Measurements from ENCODE around the gene AFG3L2. TPM values are rescaled to one million over a fixed set of nuclear protein-coding genes. Genes with fewer than 3 reads are reported as not detected.
"Not testable (repeated sequence)": the region's sequence is repeated elsewhere in the genome, so short reads cannot be mapped to it uniquely, and the experiment has no call there.

AFG3L2 gene
- 52.1 TPM for total RNA-seq

GRCh38 chr18:12376754-12377555 is at the start of gene AFG3L2:
Gene AFG3L2 (minus strand): TSS chr18:12377227. CDS start chr18:12377082, 145 bp downstream.
- Histone ChIP-seq H3K4me1 (ENCODE audit: insufficient read depth, low read length) (peaks cover 39% of the 10 kb centered on the region), H3K9me3 (ENCODE audit: low read depth, low read length) (no peaks in the 10 kb centered on the region), H3K4me3 (ENCODE audit: low read length) (peak within 1 kb of the TSS; percentile 82), H3K27me3 (ENCODE audit: insufficient read depth, low read length) (no peaks in the 10 kb centered on the region)

- Histone ChIP-seq H3K9me3 (ENCODE audit: low read depth, low read length) (no peaks in the 10 kb centered on the region), H3K4me3 (ENCODE audit: low read length) (no peak overlapping the region), H3K27me3 (ENCODE audit: insufficient read depth, low read length) (no peaks in the 10 kb centered on the region), H3K4me1 (ENCODE audit: insufficient read depth, low read length) (peaks cover 13% of the 10 kb centered on the region)
Observed at GRCh38 chr18:12424252-12424651, 47.2 kb upstream of the AFG3L2 start.

GRCh38 chr18:12423820-12424219 is 46.8 kb upstream of the AFG3L2 start:
- no peaks in the 10 kb centered on the region for H3K27me3 ChIP-seq (ENCODE audit: insufficient read depth, low read length)
- H3K4me3 ChIP-seq (ENCODE audit: low read length) = no peak overlapping the region
- H3K4me1 ChIP-seq (ENCODE audit: insufficient read depth, low read length) = peaks cover 13% of the 10 kb centered on the region
- H3K9me3 ChIP-seq (ENCODE audit: low read depth, low read length) = no peaks in the 10 kb centered on the region

- Histone ChIP-seq H3K27me3 (ENCODE audit: insufficient read depth, low read length) (no peaks in the 10 kb centered on the region), H3K9me3 (ENCODE audit: low read depth, low read length) (no peaks in the 10 kb centered on the region), H3K4me1 (ENCODE audit: insufficient read depth, low read length) (peaks cover 13% of the 10 kb centered on the region), H3K4me3 (ENCODE audit: low read length) (no peak overlapping the region)
Observed at GRCh38 chr18:12423393-12423792, 46.4 kb upstream of the AFG3L2 start.

GRCh38 chr18:12422936-12423335 is 45.9 kb upstream of the AFG3L2 start:
- Histone ChIP-seq H3K27me3 (ENCODE audit: insufficient read depth, low read length) (no peaks in the 10 kb centered on the region), H3K9me3 (ENCODE audit: low read depth, low read length) (no peaks in the 10 kb centered on the region), H3K4me1 (ENCODE audit: insufficient read depth, low read length) (peaks cover 13% of the 10 kb centered on the region), H3K4me3 (ENCODE audit: low read length) (no peak overlapping the region)

- Histone ChIP-seq H3K9me3 (ENCODE audit: low read depth, low read length) (no peaks in the 10 kb centered on the region), H3K27me3 (ENCODE audit: insufficient read depth, low read length) (no peaks in the 10 kb centered on the region), H3K4me3 (ENCODE audit: low read length) (no peak overlapping the region), H3K4me1 (ENCODE audit: insufficient read depth, low read length) (peaks cover 13% of the 10 kb centered on the region)
Observed at GRCh38 chr18:12421732-12422131, 44.7 kb upstream of the AFG3L2 start.

DNA sequence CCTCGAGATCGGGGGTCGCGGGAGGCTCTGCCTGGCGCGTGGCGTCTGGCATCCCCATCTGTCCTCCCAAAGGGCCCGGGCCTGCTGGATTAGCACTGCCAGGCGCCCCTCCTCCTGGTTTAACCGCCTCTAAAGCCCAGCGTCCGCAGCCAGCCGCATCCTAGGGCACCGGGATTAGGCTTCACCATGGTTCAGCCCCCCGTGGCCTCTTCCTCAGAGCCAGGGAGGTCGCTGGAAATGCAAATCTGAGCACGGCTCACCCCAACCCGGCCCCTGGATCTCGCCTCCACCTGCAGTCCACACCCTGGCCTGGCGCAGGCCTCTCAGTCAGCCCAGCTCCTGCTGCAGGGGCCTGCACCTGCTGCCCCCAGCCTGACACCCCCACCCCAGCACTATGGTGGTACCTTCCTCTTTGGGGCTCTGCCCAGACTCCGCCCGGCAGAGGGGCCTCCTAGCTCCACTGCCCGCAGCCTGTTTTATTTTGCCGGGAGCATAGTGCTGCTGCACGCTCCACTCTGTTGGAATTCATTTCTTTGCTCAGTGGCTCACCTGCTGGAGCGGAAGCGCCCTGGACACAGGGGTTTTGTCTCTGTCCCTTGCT is 43.9 kb upstream of the AFG3L2 start:
- Histone ChIP-seq H3K4me1 (ENCODE audit: insufficient read depth, low read length) (peaks cover 13% of the 10 kb centered on the region), H3K4me3 (ENCODE audit: low read length) (no peak overlapping the region)

GRCh38 chr18:12417687-12418086 is 40.7 kb upstream of the AFG3L2 start:
- H3K4me1 ChIP-seq (ENCODE audit: insufficient read depth, low read length) = peaks cover 13% of the 10 kb centered on the region
- no peaks in the 10 kb centered on the region for H3K27me3 ChIP-seq (ENCODE audit: insufficient read depth, low read length)
- H3K9me3 ChIP-seq (ENCODE audit: low read depth, low read length) = no peaks in the 10 kb centered on the region
- H3K4me3 ChIP-seq (ENCODE audit: low read length) = no peak overlapping the region

More for the DNA sequence above, 43.9 kb upstream of the AFG3L2 start:
- Histone ChIP-seq H3K27me3 (ENCODE audit: insufficient read depth, low read length) (no peaks in the 10 kb centered on the region), H3K9me3 (ENCODE audit: low read depth, low read length) (no peaks in the 10 kb centered on the region)

- H3K4me1 ChIP-seq (ENCODE audit: insufficient read depth, low read length) = peaks cover 13% of the 10 kb centered on the region
- H3K9me3 ChIP-seq (ENCODE audit: low read depth, low read length) = no peaks in the 10 kb centered on the region
- no peaks in the 10 kb centered on the region for H3K27me3 ChIP-seq (ENCODE audit: insufficient read depth, low read length)
- no peak overlapping the region for H3K4me3 ChIP-seq (ENCODE audit: low read length)
Observed at GRCh38 chr18:12416098-12416729, 39.2 kb upstream of the AFG3L2 start.

DNA sequence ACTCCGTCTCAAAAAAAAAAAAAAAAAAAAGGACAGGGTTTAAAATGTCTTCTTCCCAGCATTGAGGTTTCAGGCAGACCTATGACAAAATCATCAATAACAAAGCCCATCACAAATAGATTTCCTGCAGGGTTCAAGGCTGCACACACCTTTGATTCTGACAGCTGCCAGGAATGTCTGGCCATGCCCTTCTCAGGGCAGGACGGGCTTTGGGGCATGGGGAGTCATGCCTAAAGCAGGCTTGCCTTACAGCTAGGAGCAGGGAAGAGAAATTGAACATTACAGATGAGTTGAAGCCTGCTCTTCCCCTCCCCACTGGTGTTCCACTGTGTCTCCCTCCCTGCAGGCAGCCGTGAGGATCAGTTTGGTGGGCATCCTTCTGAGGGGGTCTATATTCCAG is 34.4 kb upstream of the AFG3L2 start:
- Histone ChIP-seq H3K4me3 (ENCODE audit: low read length) (no peak overlapping the region), H3K27me3 (ENCODE audit: insufficient read depth, low read length) (peaks cover 6% of the 10 kb centered on the region), H3K4me1 (ENCODE audit: insufficient read depth, low read length) (peaks cover 16% of the 10 kb centered on the region), H3K9me3 (ENCODE audit: low read depth, low read length) (no peaks in the 10 kb centered on the region)

DNA sequence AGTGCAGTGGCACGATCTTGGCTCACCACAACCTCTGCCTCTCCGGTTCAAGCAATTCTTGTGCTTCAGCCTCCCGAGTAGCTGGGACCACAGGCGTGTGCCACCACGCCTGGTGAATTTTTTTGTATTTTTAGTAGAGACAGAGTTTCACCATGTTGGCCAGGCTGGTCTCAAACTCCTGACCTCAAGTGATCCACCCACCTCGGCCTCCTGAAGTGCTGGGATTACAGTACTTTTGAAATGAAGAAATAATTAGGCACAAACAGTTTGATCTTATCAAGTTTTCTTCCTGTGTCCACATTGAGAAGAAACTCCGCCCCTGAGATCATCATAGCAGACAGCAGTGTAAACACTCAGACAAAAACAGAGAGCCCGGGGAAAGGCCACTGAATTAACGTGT is 33.7 kb upstream of the AFG3L2 start:
- H3K9me3 ChIP-seq (ENCODE audit: low read depth, low read length); H3K4me3 ChIP-seq (ENCODE audit: low read length): not testable (repeated sequence)
- Histone ChIP-seq H3K27me3 (ENCODE audit: insufficient read depth, low read length) (peaks cover 12% of the 10 kb centered on the region), H3K4me1 (ENCODE audit: insufficient read depth, low read length) (peaks cover 17% of the 10 kb centered on the region)

DNA sequence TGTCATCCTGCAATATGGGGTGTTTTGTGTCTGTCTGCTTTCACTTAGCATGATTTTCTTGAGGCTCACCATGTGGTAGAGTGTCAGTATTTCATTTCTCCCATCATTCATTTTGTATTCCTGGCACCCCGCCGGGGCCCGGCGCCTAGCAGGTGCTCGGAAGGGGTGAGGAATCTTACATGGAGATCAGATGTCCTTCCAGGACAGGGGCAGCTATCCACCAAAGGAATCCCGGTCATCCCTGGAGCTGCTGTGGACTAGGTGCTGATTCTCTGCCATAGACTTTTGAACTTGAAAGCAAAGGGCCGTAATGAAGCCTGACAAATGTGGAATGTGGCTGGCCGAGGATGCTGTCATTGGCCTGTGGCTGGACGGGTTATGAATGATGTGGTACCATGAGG is 33.1 kb upstream of the AFG3L2 start:
- no peaks in the 10 kb centered on the region for H3K9me3 ChIP-seq (ENCODE audit: low read depth, low read length)
- peaks cover 17% of the 10 kb centered on the region for H3K4me1 ChIP-seq (ENCODE audit: insufficient read depth, low read length)
- H3K27me3 ChIP-seq (ENCODE audit: insufficient read depth, low read length) = peaks cover 15% of the 10 kb centered on the region
- no peak overlapping the region for H3K4me3 ChIP-seq (ENCODE audit: low read length)

DNA sequence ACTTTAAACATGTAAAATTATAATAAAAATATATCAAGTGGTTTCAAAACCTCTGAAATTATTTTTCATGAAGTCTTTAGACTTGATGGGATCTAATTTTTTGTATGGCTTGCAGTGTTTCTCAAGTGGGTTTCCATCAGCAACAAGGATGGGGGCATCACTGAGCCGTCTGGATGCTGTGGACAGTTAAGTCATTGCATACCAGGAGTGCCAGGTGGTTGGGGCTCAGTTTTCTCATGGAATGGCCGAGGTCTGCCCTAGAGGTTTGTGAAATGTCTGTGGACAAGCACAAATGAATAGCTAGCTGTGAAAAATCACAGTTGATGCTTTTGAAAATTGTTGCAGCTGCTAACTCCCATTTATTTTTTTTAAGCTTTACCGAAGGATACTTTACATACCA is 32.4 kb upstream of the AFG3L2 start:
- H3K27me3 ChIP-seq (ENCODE audit: insufficient read depth, low read length) = peaks cover 18% of the 10 kb centered on the region
- H3K4me3 ChIP-seq (ENCODE audit: low read length) = no peak overlapping the region
- no peaks in the 10 kb centered on the region for H3K9me3 ChIP-seq (ENCODE audit: low read depth, low read length)
- H3K4me1 ChIP-seq (ENCODE audit: insufficient read depth, low read length) = peaks cover 17% of the 10 kb centered on the region

DNA sequence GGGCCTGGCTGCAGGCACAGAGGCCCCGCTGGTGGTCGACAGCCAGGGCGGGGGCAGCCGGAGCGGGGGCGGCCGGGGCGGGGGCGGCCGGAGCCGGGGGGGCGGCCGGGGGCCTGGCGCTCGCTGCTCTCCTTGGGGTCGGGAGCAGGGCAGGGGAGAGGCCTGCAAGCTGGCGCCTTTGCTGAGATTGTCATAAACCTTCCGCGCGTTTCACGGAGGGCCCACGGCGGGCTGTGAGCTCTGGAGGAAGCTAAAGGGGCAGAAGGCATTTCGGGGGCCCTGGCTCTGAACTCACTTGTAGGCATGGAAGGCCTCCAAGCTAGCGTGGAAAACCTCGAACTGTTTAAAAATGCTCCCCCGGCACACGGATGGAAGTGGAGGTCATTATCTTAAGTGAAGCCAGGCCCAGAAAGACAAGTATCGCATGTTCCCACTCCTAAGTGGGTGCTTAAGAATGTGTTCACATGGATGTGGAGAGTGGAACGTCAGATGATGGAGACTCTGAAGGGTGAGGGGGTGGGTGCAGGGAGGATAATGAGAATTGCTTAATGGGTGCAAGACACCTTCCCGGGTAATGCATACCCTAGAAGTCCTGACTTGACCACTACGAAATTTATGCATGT is 31.3 kb upstream of the AFG3L2 start:
- H3K27me3 ChIP-seq (ENCODE audit: insufficient read depth, low read length) = peaks cover 22% of the 10 kb centered on the region

More for the DNA sequence above, 31.3 kb upstream of the AFG3L2 start:
- no peaks in the 10 kb centered on the region for H3K9me3 ChIP-seq (ENCODE audit: low read depth, low read length)
- H3K4me1 ChIP-seq (ENCODE audit: insufficient read depth, low read length) = peaks cover 17% of the 10 kb centered on the region
- peak overlapping the region; percentile 34 for H3K4me3 ChIP-seq (ENCODE audit: low read length)

Measured in mononuclear cell (primary cell).